GM12874 (cell line): ENCODE measurements around the gene WNT4.

Experiments used
- TF ChIP-seq, protein P1 (sequence below): IDR thresholded peaks from 2 replicates; pipeline ENCODE4 v1.5.1; 2011; ENCODE audit warnings: low read depth, mild to moderate bottlenecking, control low read depth, low read length, moderate library complexity; ENCODE audit not compliant: insufficient read depth

The WNT4 gene

DNA sequence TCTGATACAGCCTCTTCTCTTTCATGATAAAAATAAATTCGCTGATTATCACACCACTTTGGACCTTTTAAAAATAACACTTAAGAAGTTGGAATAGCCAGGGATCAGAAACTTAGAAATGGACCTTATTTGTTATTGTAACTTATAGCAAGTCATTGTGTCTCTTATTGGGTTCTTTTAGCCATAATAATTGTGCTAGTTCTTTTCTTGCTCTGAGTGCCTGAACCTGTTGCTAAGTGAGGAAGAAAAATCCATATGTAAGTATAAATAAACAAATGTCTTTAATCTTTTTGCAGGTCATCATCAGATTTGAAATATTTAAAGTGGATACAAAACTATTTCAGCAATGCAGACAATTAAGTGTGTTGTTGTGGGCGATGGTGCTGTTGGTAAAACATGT lies 64.8 kb downstream of the WNT4 start:
- TF ChIP-seq, protein P1, sequence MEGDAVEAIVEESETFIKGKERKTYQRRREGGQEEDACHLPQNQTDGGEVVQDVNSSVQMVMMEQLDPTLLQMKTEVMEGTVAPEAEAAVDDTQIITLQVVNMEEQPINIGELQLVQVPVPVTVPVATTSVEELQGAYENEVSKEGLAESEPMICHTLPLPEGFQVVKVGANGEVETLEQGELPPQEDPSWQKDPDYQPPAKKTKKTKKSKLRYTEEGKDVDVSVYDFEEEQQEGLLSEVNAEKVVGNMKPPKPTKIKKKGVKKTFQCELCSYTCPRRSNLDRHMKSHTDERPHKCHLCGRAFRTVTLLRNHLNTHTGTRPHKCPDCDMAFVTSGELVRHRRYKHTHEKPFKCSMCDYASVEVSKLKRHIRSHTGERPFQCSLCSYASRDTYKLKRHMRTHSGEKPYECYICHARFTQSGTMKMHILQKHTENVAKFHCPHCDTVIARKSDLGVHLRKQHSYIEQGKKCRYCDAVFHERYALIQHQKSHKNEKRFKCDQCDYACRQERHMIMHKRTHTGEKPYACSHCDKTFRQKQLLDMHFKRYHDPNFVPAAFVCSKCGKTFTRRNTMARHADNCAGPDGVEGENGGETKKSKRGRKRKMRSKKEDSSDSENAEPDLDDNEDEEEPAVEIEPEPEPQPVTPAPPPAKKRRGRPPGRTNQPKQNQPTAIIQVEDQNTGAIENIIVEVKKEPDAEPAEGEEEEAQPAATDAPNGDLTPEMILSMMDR: no peak

DNA sequence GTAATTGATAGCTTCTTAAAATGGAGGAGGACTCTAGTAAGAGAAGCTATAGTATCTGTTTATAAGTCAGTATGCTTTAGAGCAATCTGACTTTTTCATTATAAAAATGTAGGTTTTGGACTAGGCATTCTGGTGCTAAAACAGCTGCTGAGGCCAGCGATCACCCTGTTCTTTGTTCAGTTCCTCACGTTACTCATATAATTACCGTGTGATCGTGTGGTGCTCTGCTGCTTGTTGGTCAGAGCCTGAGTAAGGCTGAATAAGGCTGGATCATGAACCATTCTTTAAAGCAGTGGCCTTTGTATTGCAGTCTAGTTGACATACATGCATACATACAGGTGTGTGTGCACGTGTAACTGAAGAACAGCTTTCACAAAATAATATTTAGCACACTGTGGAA lies 65.2 kb downstream of the WNT4 start:
- TF ChIP-seq, protein P1: no peak

DNA sequence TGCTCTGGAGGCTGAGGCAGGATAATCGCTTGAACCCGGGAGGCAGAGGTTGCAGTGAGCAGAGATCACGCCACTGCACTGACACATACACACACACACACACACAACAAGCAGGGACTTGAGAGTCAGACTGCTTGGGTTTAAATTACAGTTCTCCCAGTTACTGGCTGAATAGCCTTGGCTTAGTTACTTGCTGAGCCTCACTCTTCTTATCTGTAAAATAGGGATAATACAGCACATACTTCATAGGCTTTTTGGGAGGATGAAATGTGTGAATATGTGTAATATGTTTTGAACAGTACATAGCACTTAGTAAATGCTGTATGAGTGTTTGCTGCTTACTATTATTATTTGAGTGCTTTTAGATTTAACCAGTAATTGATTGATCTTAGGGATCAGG lies 66.6 kb downstream of the WNT4 start:
- TF ChIP-seq, protein P1: no peak

DNA sequence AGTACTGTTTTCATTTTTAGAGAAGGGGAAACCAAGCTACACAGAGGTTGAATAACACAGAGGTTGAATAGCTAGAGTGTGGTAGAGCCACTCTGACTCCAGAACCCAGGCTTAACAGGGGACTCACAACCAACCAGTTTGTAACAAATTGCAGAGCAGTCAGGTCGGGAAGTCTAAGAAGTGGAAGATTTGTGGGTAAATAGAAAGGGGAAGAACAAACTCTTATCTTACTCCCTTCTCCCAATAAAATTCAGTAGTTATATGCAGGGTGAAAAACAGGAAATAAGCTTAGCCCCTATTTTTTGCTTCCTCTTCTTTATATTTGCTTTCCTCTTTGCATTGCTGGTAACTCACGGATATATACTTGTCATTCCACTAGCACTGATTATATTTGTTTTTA lies 67.2 kb downstream of the WNT4 start:
- TF ChIP-seq, protein P1: no peak

- TF ChIP-seq, protein P1: no peak
These were observed 68.1 kb downstream of the WNT4 start for GRCh38 chr1:22074803-22075202.

- TF ChIP-seq, protein P1: no peak
These were observed 71.4 kb downstream of the WNT4 start for GRCh38 chr1:22071511-22071910.
